C4-2B (cell line): ENCODE measurements around the gene LRP1B.

Experiments used
- CTCF ChIP-seq: fragments of 450-650 bp; conservative IDR thresholded peaks from 2 replicates; pipeline ENCODE4 v1.5.1; 2017; ENCODE audit warnings: mild to moderate bottlenecking
- ZFX ChIP-seq: fragments of 450-650 bp; IDR thresholded peaks from 2 replicates; pipeline ENCODE4 v1.6.1; 2017

- TF ChIP-seq CTCF: no peak
- TF ChIP-seq ZFX: no peak
Observed at GRCh38 chr2:141498561-141498960, 632.3 kb downstream of the LRP1B start.
